Endothelial cell (in vitro differentiated cells): Measurements from ENCODE around the gene GSN. TPM values are rescaled to one million over a fixed set of nuclear protein-coding genes. Genes with fewer than 3 reads are reported as not detected.
A peak's percentile ranks its signal among the peaks of the same experiment; 100 is the strongest.
"Not testable (repeated sequence)": the region's sequence is repeated elsewhere in the genome, so short reads cannot be mapped to it uniquely, and the experiment has no call there.

Experiments used
- DNase-seq: peaks from one replicate; pipeline ENCODE4 v3.0.0; 2021; ENCODE audit warnings: low spot score
- H3K27ac Mint-ChIP-seq: one replicate; pipeline ENCODE4 v1.8.0; 2021; ENCODE audit warnings: mixed read lengths, inconsistent platforms; ENCODE audit not compliant: unreplicated experiment
- H3K27me3 Mint-ChIP-seq: one replicate; pipeline ENCODE4 v1.8.0; 2021; ENCODE audit warnings: mild to moderate bottlenecking, moderate library complexity, mixed read lengths, inconsistent platforms; ENCODE audit not compliant: unreplicated experiment
- H3K36me3 Mint-ChIP-seq: one replicate; pipeline ENCODE4 v1.8.0; 2021; ENCODE audit warnings: mild to moderate bottlenecking, low read depth, mixed read lengths, inconsistent platforms; ENCODE audit not compliant: unreplicated experiment
- H3K4me1 Mint-ChIP-seq: one replicate; pipeline ENCODE4 v1.8.0; 2021; ENCODE audit warnings: mild to moderate bottlenecking, mixed read lengths, inconsistent platforms; ENCODE audit not compliant: unreplicated experiment
- H3K4me3 Mint-ChIP-seq: one replicate; pipeline ENCODE4 v1.8.0; 2021; ENCODE audit warnings: mild to moderate bottlenecking, mixed read lengths, inconsistent platforms; ENCODE audit not compliant: unreplicated experiment
- H3K9me3 Mint-ChIP-seq: one replicate; pipeline ENCODE4 v1.8.0; 2021; ENCODE audit warnings: mixed read lengths, inconsistent platforms; ENCODE audit not compliant: unreplicated experiment
- total RNA-seq: library from RNA; stranded (reverse); fragmentation: NEBNext Ultra II Directional; extraction: Animal tissue kit (Norgen Biotek cat#: 25700); gene quantifications from one replicate; pipeline ENCODE4 v1.2.1, GENCODE V29; 2021; ENCODE audit not compliant: unreplicated experiment
- TF ChIP-seq, protein P1 (sequence below): fragments of 200-600 bp; sonication (generic); IDR thresholded peaks from one replicate; pipeline ENCODE4 v1.5.0; 2021; ENCODE audit warnings: antibody characterized with exemption; ENCODE audit not compliant: unreplicated experiment

The GSN gene
- total RNA-seq, 1 donor from 2014 or later, result 205 TPM

GRCh38 chr9:121286973-121287741 is 19.2 kb downstream of the GSN start:
- H3K27ac Mint-ChIP-seq, result peak overlapping the region; percentile 98
- peaks cover 8% of the 10 kb centered on the region for H3K36me3 Mint-ChIP-seq
- TF ChIP-seq, protein P1, sequence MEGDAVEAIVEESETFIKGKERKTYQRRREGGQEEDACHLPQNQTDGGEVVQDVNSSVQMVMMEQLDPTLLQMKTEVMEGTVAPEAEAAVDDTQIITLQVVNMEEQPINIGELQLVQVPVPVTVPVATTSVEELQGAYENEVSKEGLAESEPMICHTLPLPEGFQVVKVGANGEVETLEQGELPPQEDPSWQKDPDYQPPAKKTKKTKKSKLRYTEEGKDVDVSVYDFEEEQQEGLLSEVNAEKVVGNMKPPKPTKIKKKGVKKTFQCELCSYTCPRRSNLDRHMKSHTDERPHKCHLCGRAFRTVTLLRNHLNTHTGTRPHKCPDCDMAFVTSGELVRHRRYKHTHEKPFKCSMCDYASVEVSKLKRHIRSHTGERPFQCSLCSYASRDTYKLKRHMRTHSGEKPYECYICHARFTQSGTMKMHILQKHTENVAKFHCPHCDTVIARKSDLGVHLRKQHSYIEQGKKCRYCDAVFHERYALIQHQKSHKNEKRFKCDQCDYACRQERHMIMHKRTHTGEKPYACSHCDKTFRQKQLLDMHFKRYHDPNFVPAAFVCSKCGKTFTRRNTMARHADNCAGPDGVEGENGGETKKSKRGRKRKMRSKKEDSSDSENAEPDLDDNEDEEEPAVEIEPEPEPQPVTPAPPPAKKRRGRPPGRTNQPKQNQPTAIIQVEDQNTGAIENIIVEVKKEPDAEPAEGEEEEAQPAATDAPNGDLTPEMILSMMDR, result no peak
- peak; percentile 59 for DNase-seq
- peaks cover 61% of the 10 kb centered on the region for H3K4me1 Mint-ChIP-seq
- peak overlapping the region; percentile 56 for H3K4me3 Mint-ChIP-seq
- no peaks in the 10 kb centered on the region for H3K9me3 Mint-ChIP-seq
- peaks cover 20% of the 10 kb centered on the region for H3K27me3 Mint-ChIP-seq

GRCh38 chr9:121288673-121289025 is 20.7 kb downstream of the GSN start:
- peaks cover 62% of the 10 kb centered on the region for H3K4me1 Mint-ChIP-seq
- TF ChIP-seq, protein P1, result no peak
- H3K4me3 Mint-ChIP-seq, result peak overlapping the region; percentile 43
- H3K27ac Mint-ChIP-seq, result no peak overlapping the region
- peaks cover 2% of the 10 kb centered on the region for H3K36me3 Mint-ChIP-seq
- peaks cover 21% of the 10 kb centered on the region for H3K27me3 Mint-ChIP-seq
- H3K9me3 Mint-ChIP-seq, result no peaks in the 10 kb centered on the region
- DNase-seq, result no peak

GRCh38 chr9:121289026-121289771 is 21.2 kb downstream of the GSN start:
- TF ChIP-seq, protein P1, result no peak
- peak; percentile 33 for DNase-seq
- peak overlapping the region; percentile 21 for H3K27ac Mint-ChIP-seq
- peaks cover 2% of the 10 kb centered on the region for H3K36me3 Mint-ChIP-seq
- H3K4me3 Mint-ChIP-seq, result no peak overlapping the region
- peaks cover 21% of the 10 kb centered on the region for H3K27me3 Mint-ChIP-seq
- H3K4me1 Mint-ChIP-seq, result peaks cover 62% of the 10 kb centered on the region
- H3K9me3 Mint-ChIP-seq, result no peaks in the 10 kb centered on the region

GRCh38 chr9:121289772-121290370 is 21.9 kb downstream of the GSN start:
- no peak for DNase-seq
- TF ChIP-seq, protein P1, result no peak
- peaks cover 18% of the 10 kb centered on the region for H3K27me3 Mint-ChIP-seq
- H3K4me3 Mint-ChIP-seq, result no peak overlapping the region
- H3K4me1 Mint-ChIP-seq, result peaks cover 60% of the 10 kb centered on the region
- H3K36me3 Mint-ChIP-seq, result peaks cover 4% of the 10 kb centered on the region
- H3K27ac Mint-ChIP-seq, result peak overlapping the region; percentile 21
- no peaks in the 10 kb centered on the region for H3K9me3 Mint-ChIP-seq

GRCh38 chr9:121291536-121291935 is 23.6 kb downstream of the GSN start:
- not testable (repeated sequence) for H3K9me3 Mint-ChIP-seq, DNase-seq, H3K27ac Mint-ChIP-seq, H3K36me3 Mint-ChIP-seq, H3K4me3 Mint-ChIP-seq
- peaks cover 49% of the 10 kb centered on the region for H3K4me1 Mint-ChIP-seq
- H3K27me3 Mint-ChIP-seq, result peaks cover 14% of the 10 kb centered on the region
